A673 (cell line): Measurements from ENCODE around the gene MPPE1. TPM values are rescaled to one million over a fixed set of nuclear protein-coding genes. Genes with fewer than 3 reads are reported as not detected.

Experiments
- BruUV-seq: library from RNA; stranded (reverse); fragments of 400-500 nt; replicated peaks from 2 replicates; lab custom pipeline; 2021; lab: Mats Ljungman, UMichigan
- CTCF ChIA-PET: fragments of 300-600 bp; sonication (Branson Sonifier 250); formaldehyde crosslinking; loops from one replicate; lab custom pipeline; 2022; ENCODE audit warnings: antibody characterized with exemption; lab: Charles Lee
- POLR2A ChIA-PET: fragments of 300-600 bp; sonication (Branson Sonifier 250); formaldehyde crosslinking; loops from one replicate; lab custom pipeline; 2022; ENCODE audit warnings: antibody characterized with exemption; ENCODE audit not compliant: low non-redundant PET; lab: Charles Lee
- DNase-seq: peaks from one replicate; pipeline ENCODE4 v3.0.0-alpha.2; 2015; ENCODE audit warnings: low spot score
- H3K27ac ChIP-seq: fragments of 200-600 bp; sonication (generic); 2 replicates; pipeline ENCODE4 v1.5.1; 2016; ENCODE audit warnings: mixed run types, low read depth, mild to moderate bottlenecking, mixed read lengths, antibody characterized with exemption, low read length; ENCODE audit not compliant: poor library complexity, severe bottlenecking
- H3K27me3 ChIP-seq: fragments of 200-600 bp; sonication (generic); replicated peaks from 2 replicates; pipeline ENCODE4 v1.6.1; 2017; ENCODE audit warnings: mixed run types, low read depth, mild to moderate bottlenecking, mixed read lengths, antibody characterized with exemption, low read length; ENCODE audit not compliant: insufficient read depth, poor library complexity
- H3K36me3 ChIP-seq: fragments of 200-600 bp; sonication (generic); 2 replicates; pipeline ENCODE4 v1.6.1; 2016; ENCODE audit warnings: mixed run types, mild to moderate bottlenecking, mixed read lengths, antibody characterized with exemption, low read length; ENCODE audit not compliant: insufficient read depth, poor library complexity, severe bottlenecking
- H3K4me1 ChIP-seq: fragments of 200-600 bp; sonication (generic); 2 replicates; pipeline ENCODE4 v1.6.1; 2017; ENCODE audit warnings: mixed run types, mild to moderate bottlenecking, mixed read lengths, antibody characterized with exemption, low read length; ENCODE audit not compliant: insufficient read depth, poor library complexity, severe bottlenecking
- H3K4me3 ChIP-seq: fragments of 200-600 bp; sonication (generic); 2 replicates; pipeline ENCODE4 v1.5.1; 2016; ENCODE audit warnings: low read depth, mixed run types, mild to moderate bottlenecking, mixed read lengths, low read length; ENCODE audit not compliant: poor library complexity, severe bottlenecking
- H3K9me3 ChIP-seq: fragments of 200-600 bp; sonication (generic); 2 replicates; pipeline ENCODE4 v1.6.1; 2016; ENCODE audit warnings: mixed run types, low read depth, mild to moderate bottlenecking, mixed read lengths, antibody characterized with exemption, low read length; ENCODE audit not compliant: poor library complexity, severe bottlenecking
- EZH2 ChIP-seq: fragments of 200-600 bp; sonication (generic); IDR thresholded peaks from 2 replicates; pipeline ENCODE4 v1.6.1; 2017; ENCODE audit warnings: borderline replicate concordance, low read depth, mild to moderate bottlenecking, mixed read lengths, antibody characterized with exemption, low read length; ENCODE audit not compliant: poor library complexity, severe bottlenecking
- intact Hi-C: fragments of 100-400 bp; cut with micrococcal nuclease; formaldehyde crosslinking; loops from one replicate; pipeline ENCODE4 v1.10.0; 2022; ENCODE audit not compliant: unreplicated experiment
- total RNA-seq: library from RNA; stranded (reverse); gene quantifications from 2 replicates; pipeline ENCODE4 v1.2.3, GENCODE V29; 2021
- TF ChIP-seq, protein P1 (sequence below): fragments of 300-800, 200-600 bp; sonication (generic); conservative IDR thresholded peaks from 2 replicates; pipeline ENCODE4 v1.5.1; 2017; ENCODE audit warnings: low read depth, mild to moderate bottlenecking, antibody characterized with exemption, low read length, moderate library complexity, mixed read lengths

Gene MPPE1
- total RNA-seq, 1 experiment from 2014 or later = 17.6 TPM

DNA sequence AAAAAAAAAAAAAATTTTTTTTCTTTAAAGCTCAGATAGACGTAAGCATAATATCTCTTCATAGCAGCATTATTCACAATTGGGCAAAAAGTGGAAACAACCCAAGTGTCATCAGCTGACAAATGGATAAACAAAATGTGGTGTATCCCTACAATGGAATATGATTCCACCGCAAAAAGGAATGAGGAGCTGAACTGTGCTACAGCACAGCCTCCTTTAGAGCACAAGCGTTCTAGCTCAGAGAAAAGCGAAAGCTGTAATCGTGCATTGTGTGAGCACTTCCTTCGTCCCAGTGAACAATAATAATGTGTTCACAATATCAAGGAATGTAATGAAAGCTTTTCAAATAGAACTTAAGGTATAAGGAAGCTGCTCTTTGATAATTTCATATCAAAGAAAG, 68.6 kb downstream of the MPPE1 start:
- H3K27ac ChIP-seq = no peak overlapping the region
- TF ChIP-seq, protein P1, sequence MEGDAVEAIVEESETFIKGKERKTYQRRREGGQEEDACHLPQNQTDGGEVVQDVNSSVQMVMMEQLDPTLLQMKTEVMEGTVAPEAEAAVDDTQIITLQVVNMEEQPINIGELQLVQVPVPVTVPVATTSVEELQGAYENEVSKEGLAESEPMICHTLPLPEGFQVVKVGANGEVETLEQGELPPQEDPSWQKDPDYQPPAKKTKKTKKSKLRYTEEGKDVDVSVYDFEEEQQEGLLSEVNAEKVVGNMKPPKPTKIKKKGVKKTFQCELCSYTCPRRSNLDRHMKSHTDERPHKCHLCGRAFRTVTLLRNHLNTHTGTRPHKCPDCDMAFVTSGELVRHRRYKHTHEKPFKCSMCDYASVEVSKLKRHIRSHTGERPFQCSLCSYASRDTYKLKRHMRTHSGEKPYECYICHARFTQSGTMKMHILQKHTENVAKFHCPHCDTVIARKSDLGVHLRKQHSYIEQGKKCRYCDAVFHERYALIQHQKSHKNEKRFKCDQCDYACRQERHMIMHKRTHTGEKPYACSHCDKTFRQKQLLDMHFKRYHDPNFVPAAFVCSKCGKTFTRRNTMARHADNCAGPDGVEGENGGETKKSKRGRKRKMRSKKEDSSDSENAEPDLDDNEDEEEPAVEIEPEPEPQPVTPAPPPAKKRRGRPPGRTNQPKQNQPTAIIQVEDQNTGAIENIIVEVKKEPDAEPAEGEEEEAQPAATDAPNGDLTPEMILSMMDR = no peak
- no peak for TF ChIP-seq EZH2
- no peaks in the 10 kb centered on the region for H3K27me3 ChIP-seq
- DNase-seq = no peak
- intact Hi-C loops = no loop called here
- no TSS peak for BruUV-seq
- ChIA-PET CTCF (no interaction called here), POLR2A (no interaction called here)
- no peak overlapping the region for H3K4me3 ChIP-seq
- no peaks in the 10 kb centered on the region for H3K4me1 ChIP-seq
- no peaks in the 10 kb centered on the region for H3K9me3 ChIP-seq
- no peaks in the 10 kb centered on the region for H3K36me3 ChIP-seq

- no peaks in the 10 kb centered on the region for H3K9me3 ChIP-seq
- intact Hi-C loops = no loop called here
- no peak overlapping the region for H3K4me3 ChIP-seq
- no peaks in the 10 kb centered on the region for H3K27me3 ChIP-seq
- DNase-seq = no peak
- H3K27ac ChIP-seq = no peak overlapping the region
- ChIA-PET POLR2A (no interaction called here), CTCF (no interaction called here)
- no peaks in the 10 kb centered on the region for H3K36me3 ChIP-seq
- BruUV-seq = no TSS peak
- TF ChIP-seq EZH2 = no peak
- TF ChIP-seq, protein P1 = no peak
- H3K4me1 ChIP-seq = no peaks in the 10 kb centered on the region
Measured at GRCh38 chr18:11834772-11835171, 73.3 kb downstream of the MPPE1 start.

Other genes starting within 250 kb of the MPPE1 start
- gene GNAL, start 219.1 kb downstream of the MPPE1 start, total RNA-seq = 0.06 and 0.15 TPM in 2 replicates
- gene CHMP1B, start 56.9 kb downstream of the MPPE1 start, total RNA-seq = 17.1 and 19.1 TPM in 2 replicates
- gene IMPA2, start 73.2 kb upstream of the MPPE1 start, total RNA-seq = 22.4 and 33.7 TPM in 2 replicates
- not detected in 2 replicates for gene ANKRD62, start 185.5 kb upstream of the MPPE1 start, total RNA-seq